HG03520 (cell line): Measurements from ENCODE around the gene KIAA0586.
"Not testable (repeated sequence)": the region's sequence is repeated elsewhere in the genome, so short reads cannot be mapped to it uniquely, and the experiment has no call there.

Source experiments
- ATAC-seq: cut with Tn5 transposase; IDR thresholded peaks from one replicate; pipeline ENCODE4 v1.9.1; 2021; ENCODE audit warnings: mild to moderate bottlenecking, moderate library complexity; ENCODE audit not compliant: unreplicated experiment

Gene KIAA0586

GRCh38 chr14:58463147-58463546 is 35.6 kb downstream of the KIAA0586 start:
- ATAC-seq: no peak

GRCh38 chr14:58464652-58465051 is 37.1 kb downstream of the KIAA0586 start:
- ATAC-seq: no peak

GRCh38 chr14:58465421-58465820 is 37.9 kb downstream of the KIAA0586 start:
- no peak for ATAC-seq

- ATAC-seq: no peak
Observed at GRCh38 chr14:58466459-58466858, 38.9 kb downstream of the KIAA0586 start.

GRCh38 chr14:58467575-58467974 is 40.1 kb downstream of the KIAA0586 start:
- ATAC-seq: no peak

DNA sequence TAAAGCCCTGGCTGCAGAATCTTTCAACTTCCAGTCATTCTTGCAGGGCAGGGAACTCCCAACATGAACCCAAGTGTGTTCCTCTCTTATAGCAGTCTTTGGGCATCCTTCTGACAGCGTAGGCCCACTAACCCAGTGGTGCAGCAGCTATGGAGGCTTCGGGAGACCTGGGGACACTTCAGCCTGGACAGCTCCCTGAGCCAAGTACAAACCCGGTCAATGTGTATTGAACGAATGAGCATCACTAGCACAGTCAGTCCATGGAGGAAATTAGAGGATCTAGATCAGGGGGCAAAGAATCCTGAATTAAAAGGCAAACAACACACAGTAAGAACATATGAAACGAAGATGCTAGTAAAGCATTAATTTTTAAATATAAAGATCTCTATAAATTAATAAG is 41.8 kb downstream of the KIAA0586 start:
- ATAC-seq: no peak

GRCh38 chr14:58476320-58476719 is 48.8 kb downstream of the KIAA0586 start:
- ATAC-seq: no peak

- no peak for ATAC-seq
Observed at GRCh38 chr14:58477653-58478052, 50.1 kb downstream of the KIAA0586 start.

GRCh38 chr14:58478329-58478728 is 50.8 kb downstream of the KIAA0586 start:
- not testable (repeated sequence) for ATAC-seq

GRCh38 chr14:58479975-58480374 is 52.5 kb downstream of the KIAA0586 start:
- ATAC-seq: no peak

- ATAC-seq: no peak
Observed at GRCh38 chr14:58484176-58484575, 56.7 kb downstream of the KIAA0586 start.

- no peak for ATAC-seq
Observed at GRCh38 chr14:58488550-58488949, 61.0 kb downstream of the KIAA0586 start.

DNA sequence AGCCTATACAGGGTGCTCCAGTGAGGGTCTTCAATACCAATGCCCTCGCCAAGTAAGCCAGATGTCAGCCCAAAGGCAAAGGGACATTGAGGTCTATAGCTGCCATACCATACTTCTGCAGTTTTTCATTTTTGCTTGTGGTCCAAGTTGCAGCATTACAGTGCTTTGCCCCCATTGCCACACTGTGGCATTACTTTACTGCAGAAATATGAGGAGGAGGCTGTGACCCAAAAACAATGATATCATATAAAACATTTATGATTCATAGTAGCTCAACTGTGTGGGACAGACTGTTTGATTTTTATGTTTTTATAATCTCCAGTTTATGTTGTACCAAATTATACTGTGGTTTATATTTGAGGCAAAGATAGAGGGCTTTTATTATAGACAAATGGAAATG is 64.1 kb downstream of the KIAA0586 start:
- ATAC-seq: no peak

GRCh38 chr14:58492044-58492443 is 64.5 kb downstream of the KIAA0586 start:
- no peak for ATAC-seq

DNA sequence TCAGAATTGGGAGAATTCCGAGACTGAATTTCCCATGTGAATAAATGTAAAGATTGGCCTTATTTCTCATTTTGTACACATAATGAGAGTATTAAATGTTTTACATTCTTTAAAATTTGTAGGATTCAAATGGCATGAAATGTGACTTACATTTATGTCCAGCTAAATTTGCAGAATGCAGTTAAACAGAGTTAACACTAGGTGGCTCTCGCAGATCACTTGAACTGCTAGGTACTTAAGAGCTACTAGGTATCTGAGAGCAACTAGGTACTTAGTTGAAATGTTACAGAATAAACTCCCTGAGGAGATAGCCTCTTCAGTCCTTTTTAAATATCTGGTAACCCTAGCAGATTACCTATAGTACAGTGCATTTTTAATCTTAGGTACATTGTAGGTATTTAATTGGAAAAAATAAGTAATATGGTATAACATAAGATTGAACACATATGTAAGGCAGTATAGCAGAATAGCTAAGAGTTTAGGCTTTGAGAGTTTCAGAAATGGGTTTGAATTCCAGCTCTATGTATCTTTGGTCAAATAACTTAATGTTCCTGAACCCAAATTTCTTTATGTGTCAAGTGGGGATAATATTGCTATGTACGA is 73.8 kb downstream of the KIAA0586 start:
- ATAC-seq: no peak

GRCh38 chr14:58513272-58513671 is 85.8 kb downstream of the KIAA0586 start:
- ATAC-seq: no peak

GRCh38 chr14:58517592-58517991 is 90.1 kb downstream of the KIAA0586 start:
- no peak for ATAC-seq

GRCh38 chr14:58525691-58526090 is 98.2 kb downstream of the KIAA0586 start:
- not testable (repeated sequence) for ATAC-seq

- no peak for ATAC-seq
Observed at GRCh38 chr14:58533446-58533845, 105.9 kb downstream of the KIAA0586 start.

DNA sequence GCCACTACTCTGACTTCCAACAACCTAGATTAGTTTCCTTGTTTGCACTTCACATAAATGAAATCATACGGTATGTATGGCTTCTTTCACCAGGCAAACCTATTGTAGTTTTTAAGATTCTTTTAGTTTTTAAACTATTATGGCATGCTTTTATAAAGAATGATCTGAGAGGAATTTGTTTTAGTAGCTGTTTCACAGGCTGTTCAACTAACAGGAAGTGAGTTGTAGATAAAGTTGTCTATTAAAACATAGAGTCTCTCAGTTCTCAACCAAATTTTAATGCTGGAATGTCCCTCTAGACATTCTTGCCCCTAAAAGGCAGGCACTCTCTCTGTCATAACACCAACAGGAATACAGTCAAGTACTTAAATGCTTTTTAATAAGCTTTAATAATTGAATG is 107.5 kb downstream of the KIAA0586 start:
- no peak for ATAC-seq

DNA sequence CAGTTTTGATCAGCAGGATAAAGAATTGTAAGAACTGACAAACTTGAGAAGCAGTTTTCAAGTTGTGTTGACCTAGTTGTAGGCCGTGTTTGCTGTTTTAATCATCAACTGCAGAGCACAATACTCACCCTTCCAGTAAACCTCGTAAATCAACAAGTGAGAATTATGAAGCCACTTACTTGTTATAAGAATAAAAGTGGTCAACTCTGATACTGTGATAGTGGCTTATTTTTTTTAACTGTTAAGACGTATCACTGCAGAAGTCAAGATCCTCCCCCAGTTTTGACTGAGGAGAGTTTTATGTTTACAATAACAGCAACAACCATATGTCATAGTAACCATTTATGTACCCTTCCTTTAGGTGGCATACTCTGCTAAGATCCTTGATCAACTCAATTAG is 109.5 kb downstream of the KIAA0586 start:
- no peak for ATAC-seq

DNA sequence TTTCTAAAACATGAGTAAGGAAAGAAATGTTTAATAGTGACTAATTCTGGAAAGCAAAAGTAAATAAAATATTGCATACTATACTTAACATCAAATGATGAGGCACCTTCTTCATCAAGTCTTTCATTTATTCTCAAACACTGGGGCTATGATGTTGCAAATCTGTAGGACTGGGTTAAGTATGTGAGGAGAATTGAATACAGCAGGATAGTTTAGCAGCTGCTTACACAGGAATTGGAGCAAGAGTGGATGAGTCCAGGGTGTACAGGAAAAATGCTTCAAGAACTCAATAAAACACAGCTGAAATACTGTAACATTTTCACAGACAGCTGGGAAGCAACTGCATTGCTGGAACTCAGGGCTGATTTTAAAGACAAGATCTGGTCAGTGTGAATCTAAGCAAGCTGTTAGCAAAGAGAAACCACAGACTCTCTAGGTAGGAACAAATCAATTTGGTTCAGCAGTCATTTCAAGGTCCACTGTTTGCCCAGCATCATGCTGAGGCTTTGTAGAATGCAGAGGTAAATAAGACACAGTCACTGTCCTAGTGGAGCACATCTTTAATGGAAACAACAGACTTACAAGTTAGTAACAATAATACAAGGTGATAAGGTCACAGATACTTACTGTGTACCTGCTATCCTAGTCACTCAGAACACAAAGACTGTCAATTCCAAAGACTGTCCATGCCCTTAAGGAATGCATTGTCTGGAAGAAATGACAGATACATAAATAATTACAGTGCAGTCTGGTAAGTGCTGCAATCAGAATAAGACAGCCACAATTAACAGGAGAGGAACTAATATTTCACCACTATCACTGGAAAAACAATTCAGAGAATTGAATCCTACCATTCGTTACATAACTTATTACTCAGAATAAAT is 113.5 kb downstream of the KIAA0586 start:
- no peak for ATAC-seq
